GM19455 (cell line): ENCODE measurements around the gene SYT7.

Experiments used
- ATAC-seq: cut with Tn5 transposase; IDR thresholded peaks from one replicate; pipeline ENCODE4 v1.9.1; 2021; ENCODE audit not compliant: unreplicated experiment

Gene SYT7

GRCh38 chr11:61522881-61523280 is 58.0 kb downstream of the SYT7 start:
- no peak for ATAC-seq

- ATAC-seq, result no peak
Measured at GRCh38 chr11:61518032-61518795, 62.7 kb downstream of the SYT7 start.

GRCh38 chr11:61516675-61517572 is 64.0 kb downstream of the SYT7 start:
- ATAC-seq, result no peak

GRCh38 chr11:61516191-61516590 is 64.7 kb downstream of the SYT7 start:
- no peak for ATAC-seq

GRCh38 chr11:61515686-61516085 is 65.2 kb downstream of the SYT7 start:
- ATAC-seq, result no peak

- no peak for ATAC-seq
Measured at GRCh38 chr11:61514050-61514917, 66.6 kb downstream of the SYT7 start.

- no peak for ATAC-seq
Measured at GRCh38 chr11:61513143-61513765, 67.6 kb downstream of the SYT7 start.

GRCh38 chr11:61512435-61512834 is 68.4 kb downstream of the SYT7 start:
- no peak for ATAC-seq

GRCh38 chr11:61511383-61511782 is 69.5 kb downstream of the SYT7 start:
- ATAC-seq, result no peak

- ATAC-seq, result no peak
Measured at GRCh38 chr11:61510974-61511373, 69.9 kb downstream of the SYT7 start.

- no peak for ATAC-seq
Measured at GRCh38 chr11:61510166-61510919, 70.5 kb downstream of the SYT7 start.

- ATAC-seq, result peak; percentile 69
Measured at GRCh38 chr11:61509043-61510029, 71.5 kb downstream of the SYT7 start.

GRCh38 chr11:61507962-61508861 is 72.7 kb downstream of the SYT7 start, which contains the start of gene LRRC10B:
TSS of gene LRRC10B (plus strand) at chr11:61508749. CDS start at chr11:61508999, 250 bp downstream.
- no peak for ATAC-seq

- no peak for ATAC-seq
Measured at GRCh38 chr11:61507012-61507768, 73.7 kb downstream of the SYT7 start.

- ATAC-seq, result no peak
Measured at GRCh38 chr11:61505640-61506155, 75.2 kb downstream of the SYT7 start.

GRCh38 chr11:61505106-61505505 is 75.8 kb downstream of the SYT7 start:
- no peak for ATAC-seq
